HEK293 (cell line): ENCODE results near the gene ACTG1.
A peak's percentile ranks its signal among the peaks of the same experiment; 100 is the strongest.

Experiments
- HOXA7 ChIP-seq: sonication (generic); formaldehyde crosslinking; IDR thresholded peaks from 2 replicates; pipeline ENCODE4 v1.8.1; 2022; ENCODE audit warnings: missing genetic modification reagents, borderline replicate concordance
- HOXD13 ChIP-seq: sonication (generic); formaldehyde crosslinking; IDR thresholded peaks from 2 replicates; pipeline ENCODE4 v1.8.0; 2022; ENCODE audit warnings: missing genetic modification reagents, borderline replicate concordance
- KLF8 ChIP-seq: fragments of 450-650 bp; formaldehyde crosslinking; IDR thresholded peaks from 2 replicates; pipeline ENCODE4 v1.5.1; 2016; ENCODE audit warnings: missing biosample characterization, missing genetic modification characterization
- PRDM4 ChIP-seq: fragments of 450-650 bp; formaldehyde crosslinking; IDR thresholded peaks from 2 replicates; pipeline ENCODE4 v1.5.1; 2017; ENCODE audit warnings: missing biosample characterization, missing genetic modification characterization
- REPIN1 ChIP-seq: fragments of 450-650 bp; formaldehyde crosslinking; IDR thresholded peaks from 2 replicates; pipeline ENCODE4 v1.5.1; 2017; ENCODE audit warnings: missing biosample characterization, missing genetic modification characterization, low read depth
- SCRT2 ChIP-seq: fragments of 450-650 bp; formaldehyde crosslinking; IDR thresholded peaks from 2 replicates; pipeline ENCODE4 v1.5.1; 2016; ENCODE audit warnings: missing biosample characterization, missing genetic modification characterization
- SP2 ChIP-seq: fragments of 450-650 bp; formaldehyde crosslinking; IDR thresholded peaks from 2 replicates; pipeline ENCODE4 v1.5.1; 2016; ENCODE audit warnings: missing biosample characterization, missing genetic modification characterization
- SP7 ChIP-seq: fragments of 450-650 bp; formaldehyde crosslinking; IDR thresholded peaks from 2 replicates; pipeline ENCODE4 v1.5.1; 2016; ENCODE audit warnings: missing biosample characterization, missing genetic modification characterization
- ZNF112 ChIP-seq: fragments of 450-650 bp; formaldehyde crosslinking; IDR thresholded peaks from 2 replicates; pipeline ENCODE4 v1.5.0; 2017; ENCODE audit warnings: missing biosample characterization, missing genetic modification characterization
- ZNF175 ChIP-seq: fragments of 450-650 bp; formaldehyde crosslinking; IDR thresholded peaks from 2 replicates; pipeline ENCODE4 v1.5.1; 2016; ENCODE audit warnings: missing biosample characterization, missing genetic modification characterization
- ZNF202 ChIP-seq: fragments of 450-650 bp; formaldehyde crosslinking; IDR thresholded peaks from 2 replicates; pipeline ENCODE4 v1.5.1; 2016; ENCODE audit warnings: missing biosample characterization, missing genetic modification characterization, borderline replicate concordance
- ZNF211 ChIP-seq: fragments of 450-650 bp; formaldehyde crosslinking; IDR thresholded peaks from 2 replicates; pipeline ENCODE4 v1.5.1; 2016; ENCODE audit warnings: low read depth, missing biosample characterization, missing genetic modification characterization
- ZNF223 ChIP-seq: fragments of 450-650 bp; formaldehyde crosslinking; IDR thresholded peaks from 2 replicates; pipeline ENCODE4 v1.5.1; 2016; ENCODE audit warnings: missing biosample characterization, missing genetic modification characterization
- ZNF23 ChIP-seq: fragments of 450-650 bp; formaldehyde crosslinking; IDR thresholded peaks from 2 replicates; pipeline ENCODE4 v1.5.1; 2016; ENCODE audit warnings: missing biosample characterization, missing genetic modification characterization, borderline replicate concordance
- ZNF37A ChIP-seq: fragments of 450-650 bp; IDR thresholded peaks from 2 replicates; pipeline ENCODE4 v1.5.1; 2018; ENCODE audit warnings: missing biosample characterization, missing genetic modification characterization
- ZNF449 ChIP-seq: fragments of 450-650 bp; formaldehyde crosslinking; IDR thresholded peaks from 2 replicates; pipeline ENCODE4 v1.5.1; 2017; ENCODE audit warnings: missing biosample characterization, mild to moderate bottlenecking, missing genetic modification characterization, moderate library complexity
- ZNF624 ChIP-seq: fragments of 450-650 bp; formaldehyde crosslinking; IDR thresholded peaks from 2 replicates; pipeline ENCODE4 v1.5.1; 2017; ENCODE audit warnings: missing biosample characterization, missing genetic modification characterization
- ZNF629 ChIP-seq: fragments of 450-650 bp; formaldehyde crosslinking; IDR thresholded peaks from 2 replicates; pipeline ENCODE4 v1.5.1; 2017; ENCODE audit warnings: missing biosample characterization, missing genetic modification characterization
- ZNF670 ChIP-seq: fragments of 450-650 bp; formaldehyde crosslinking; IDR thresholded peaks from 2 replicates; pipeline ENCODE4 v1.5.1; 2016; ENCODE audit warnings: missing biosample characterization, missing genetic modification characterization, low read depth
- ZNF747 ChIP-seq: fragments of 450-650 bp; formaldehyde crosslinking; IDR thresholded peaks from 2 replicates; pipeline ENCODE4 v1.5.1; 2016; ENCODE audit warnings: missing biosample characterization, missing genetic modification characterization
- TF ChIP-seq, protein P1 (sequence below): fragments of 450-650 bp; formaldehyde crosslinking; IDR thresholded peaks from 2 replicates; pipeline ENCODE4 v1.5.1; 2017; ENCODE audit warnings: missing biosample characterization, missing genetic modification characterization
- TF ChIP-seq, protein P2 (sequence below): fragments of 450-650 bp; formaldehyde crosslinking; IDR thresholded peaks from 2 replicates; pipeline ENCODE4 v1.5.1; 2016; ENCODE audit warnings: missing biosample characterization, missing genetic modification characterization

Gene ACTG1

DNA sequence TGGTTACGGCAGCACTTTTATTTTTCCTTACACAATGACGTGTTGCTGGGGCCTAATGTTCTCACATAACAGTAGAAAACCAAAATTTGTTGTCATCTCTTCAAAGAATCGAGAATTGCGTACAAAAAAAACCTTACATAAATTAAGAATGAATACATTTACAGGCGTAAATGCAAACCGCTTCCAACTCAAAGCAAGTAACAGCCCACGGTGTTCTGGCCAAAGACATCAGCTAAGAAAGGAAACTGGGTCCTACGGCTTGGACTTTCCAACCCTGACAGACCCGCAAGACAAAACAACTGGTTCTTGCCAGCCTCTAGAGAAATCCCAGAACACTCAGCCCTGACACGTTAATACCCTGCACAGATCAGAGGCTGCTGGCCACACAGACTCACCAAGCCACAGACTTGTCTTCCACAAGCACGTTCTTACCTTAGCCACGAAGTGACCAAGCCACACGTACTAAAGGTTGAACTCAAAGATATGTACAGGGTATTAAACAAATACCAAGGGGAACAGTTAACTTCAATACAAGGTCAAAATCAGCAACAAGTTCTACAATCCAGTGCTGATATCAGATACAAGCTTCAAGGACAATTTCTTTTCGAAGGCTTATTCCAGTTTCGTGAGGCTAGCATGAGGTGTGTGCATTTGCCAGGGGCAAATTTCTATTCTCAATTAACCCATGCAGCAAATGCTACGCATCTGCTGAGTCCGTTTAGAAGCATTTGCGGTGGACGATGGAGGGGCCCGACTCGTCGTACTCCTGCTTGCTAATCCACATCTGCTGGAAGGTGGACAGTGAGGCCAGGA lies 2.4 kb downstream of the ACTG1 start (continued):
- no peak for TF ChIP-seq PRDM4 (tag by site-specific recombination)
- no peak for TF ChIP-seq HOXD13 (CRISPR knock-in tag)
- TF ChIP-seq ZNF112 (tag by site-specific recombination): no peak
- TF ChIP-seq, protein P1, sequence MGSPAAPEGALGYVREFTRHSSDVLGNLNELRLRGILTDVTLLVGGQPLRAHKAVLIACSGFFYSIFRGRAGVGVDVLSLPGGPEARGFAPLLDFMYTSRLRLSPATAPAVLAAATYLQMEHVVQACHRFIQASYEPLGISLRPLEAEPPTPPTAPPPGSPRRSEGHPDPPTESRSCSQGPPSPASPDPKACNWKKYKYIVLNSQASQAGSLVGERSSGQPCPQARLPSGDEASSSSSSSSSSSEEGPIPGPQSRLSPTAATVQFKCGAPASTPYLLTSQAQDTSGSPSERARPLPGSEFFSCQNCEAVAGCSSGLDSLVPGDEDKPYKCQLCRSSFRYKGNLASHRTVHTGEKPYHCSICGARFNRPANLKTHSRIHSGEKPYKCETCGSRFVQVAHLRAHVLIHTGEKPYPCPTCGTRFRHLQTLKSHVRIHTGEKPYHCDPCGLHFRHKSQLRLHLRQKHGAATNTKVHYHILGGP: no peak
- TF ChIP-seq SP2 (tag by site-specific recombination): no peak; the same call in 1 of the 2 replicates
- TF ChIP-seq SP7: no peak
- TF ChIP-seq ZNF629 (tag by site-specific recombination): peak; percentile 91
- TF ChIP-seq ZNF37A (tag by site-specific recombination): no peak
- TF ChIP-seq, protein P2, sequence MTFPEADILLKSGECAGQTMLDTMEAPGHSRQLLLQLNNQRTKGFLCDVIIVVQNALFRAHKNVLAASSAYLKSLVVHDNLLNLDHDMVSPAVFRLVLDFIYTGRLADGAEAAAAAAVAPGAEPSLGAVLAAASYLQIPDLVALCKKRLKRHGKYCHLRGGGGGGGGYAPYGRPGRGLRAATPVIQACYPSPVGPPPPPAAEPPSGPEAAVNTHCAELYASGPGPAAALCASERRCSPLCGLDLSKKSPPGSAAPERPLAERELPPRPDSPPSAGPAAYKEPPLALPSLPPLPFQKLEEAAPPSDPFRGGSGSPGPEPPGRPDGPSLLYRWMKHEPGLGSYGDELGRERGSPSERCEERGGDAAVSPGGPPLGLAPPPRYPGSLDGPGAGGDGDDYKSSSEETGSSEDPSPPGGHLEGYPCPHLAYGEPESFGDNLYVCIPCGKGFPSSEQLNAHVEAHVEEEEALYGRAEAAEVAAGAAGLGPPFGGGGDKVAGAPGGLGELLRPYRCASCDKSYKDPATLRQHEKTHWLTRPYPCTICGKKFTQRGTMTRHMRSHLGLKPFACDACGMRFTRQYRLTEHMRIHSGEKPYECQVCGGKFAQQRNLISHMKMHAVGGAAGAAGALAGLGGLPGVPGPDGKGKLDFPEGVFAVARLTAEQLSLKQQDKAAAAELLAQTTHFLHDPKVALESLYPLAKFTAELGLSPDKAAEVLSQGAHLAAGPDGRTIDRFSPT (tag by site-specific recombination): 0 out of 2 replicates have a peak, but pooled peaks have one; percentile 8
- no peak for TF ChIP-seq ZNF211
- TF ChIP-seq ZNF175 (tag by site-specific recombination): no peak
- no peak for TF ChIP-seq ZNF747 (tag by site-specific recombination)
- TF ChIP-seq ZNF202 (tag by site-specific recombination): no peak
- no peak for TF ChIP-seq ZNF624 (tag by site-specific recombination)
- no peak for TF ChIP-seq ZNF449 (tag by site-specific recombination)
- TF ChIP-seq HOXA7 (CRISPR knock-in tag): no peak
- TF ChIP-seq SCRT2 (tag by site-specific recombination): peak; percentile 62
- no peak for TF ChIP-seq REPIN1 (tag by site-specific recombination)
- TF ChIP-seq KLF8 (tag by site-specific recombination): no peak
- no peak for TF ChIP-seq ZNF23 (tag by site-specific recombination)
- TF ChIP-seq ZNF670 (tag by site-specific recombination): no peak
- no peak for TF ChIP-seq ZNF223 (tag by site-specific recombination)
